ENCODE measurements around the gene GATB. TPM values are rescaled to one million over a fixed set of nuclear protein-coding genes. Genes with fewer than 3 reads are reported as not detected.
A peak's percentile ranks its signal among the peaks of the same experiment; 100 is the strongest.

GATB gene, protein sequence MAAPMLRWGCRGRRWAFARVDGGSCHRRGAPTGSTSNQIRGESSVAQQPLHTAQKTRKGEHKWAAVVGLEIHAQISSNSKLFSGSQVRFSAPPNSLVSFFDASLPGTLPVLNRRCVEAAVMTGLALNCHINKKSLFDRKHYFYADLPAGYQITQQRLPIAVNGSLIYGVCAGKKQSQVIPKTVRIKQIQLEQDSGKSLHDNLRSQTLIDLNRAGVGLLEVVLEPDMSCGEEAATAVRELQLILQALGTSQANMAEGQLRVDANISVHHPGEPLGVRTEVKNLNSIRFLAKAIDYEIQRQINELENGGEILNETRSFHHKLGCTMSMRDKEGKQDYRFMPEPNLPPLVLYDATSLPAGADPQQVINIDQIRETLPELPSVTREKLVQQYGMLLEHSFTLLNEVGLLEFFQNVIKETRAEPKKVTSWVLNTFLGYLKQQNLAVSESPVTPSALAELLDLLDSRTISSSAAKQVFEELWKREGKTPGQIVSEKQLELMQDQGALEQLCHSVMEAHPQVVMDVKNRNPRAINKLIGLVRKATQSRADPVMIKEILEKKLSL
- 10 to 100 TPM; 51.7 to 88.1 TPM for total RNA-seq
- long read RNA-seq, transcript GATB-201 (13 exons, 2,385 nt) = major isoform, 39 of 57 reads
- long read RNA-seq, partial matches to known transcripts = 10 of 57 reads
- long read RNA-seq, other reads (novel, unspliced or antisense) = 3 of 57 reads

- DNase-seq (peak; percentile 95), ATAC-seq (peak; percentile 100)
- intact Hi-C loops (cut with DNase I) = no loop called here
Observed at GRCh38 chr4:151760712-151761661, at the start of gene GATB. TSS of gene GATB (minus strand) at chr4:151761007. CDS start at chr4:151760982, 25 bp downstream.

DNA sequence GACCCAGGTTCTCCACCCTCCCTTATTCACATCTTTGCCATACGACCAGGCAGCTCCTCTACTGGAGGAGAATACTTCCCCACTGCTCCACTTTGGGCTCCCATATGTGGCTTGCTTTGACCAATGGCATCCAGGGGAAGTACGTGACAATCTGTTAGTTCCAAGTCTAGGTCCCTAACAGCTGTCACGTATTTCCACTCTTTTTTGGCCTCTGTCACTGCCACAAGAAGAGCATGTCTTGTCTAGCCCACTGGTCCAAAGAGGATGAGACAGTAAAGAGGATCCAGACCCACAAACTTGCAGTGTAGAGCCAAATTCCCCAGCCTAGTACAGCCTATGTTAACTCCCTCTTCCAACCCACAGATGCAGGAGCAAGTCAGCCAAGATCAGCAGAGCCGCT lies 49.7 kb upstream of the GATB start:
- intact Hi-C loops (cut with DNase I) = no loop called here
- no peak for DNase-seq
- no peak for ATAC-seq

GRCh38 chr4:151809716-151810115 lies 48.9 kb upstream of the GATB start:
- no peak for ATAC-seq
- intact Hi-C loops (cut with DNase I) = loop anchor here in 1 of 2 donors (5.0 kb wide), 1 partner anchor 148 kb away; no protein-coding TSS in a partner anchor
- DNase-seq = no peak

DNA sequence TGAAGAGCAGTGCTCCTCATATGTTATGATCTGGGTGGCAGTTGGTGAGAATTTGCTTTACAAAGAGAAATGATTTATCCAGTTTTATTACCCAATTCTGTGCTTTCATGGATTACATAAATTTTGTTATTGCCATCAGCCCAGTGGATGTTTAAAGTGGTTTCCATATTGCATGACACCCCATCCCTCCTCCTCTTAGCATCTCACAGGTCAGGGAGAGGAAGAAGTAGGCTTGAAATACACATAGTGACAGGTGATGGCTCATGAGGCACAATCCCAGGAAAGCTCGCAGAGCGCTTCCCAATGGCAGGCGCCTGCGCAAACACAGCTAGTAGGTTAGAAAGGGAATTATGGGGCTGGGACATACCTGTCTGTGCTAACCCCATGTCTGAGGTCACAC lies 47.7 kb upstream of the GATB start:
- no peak for ATAC-seq
- intact Hi-C loops (cut with DNase I) = loop anchor here in 1 of 2 donors (5.0 kb wide), 1 partner anchor 149 kb away; no protein-coding TSS in a partner anchor
- no peak for DNase-seq

DNA sequence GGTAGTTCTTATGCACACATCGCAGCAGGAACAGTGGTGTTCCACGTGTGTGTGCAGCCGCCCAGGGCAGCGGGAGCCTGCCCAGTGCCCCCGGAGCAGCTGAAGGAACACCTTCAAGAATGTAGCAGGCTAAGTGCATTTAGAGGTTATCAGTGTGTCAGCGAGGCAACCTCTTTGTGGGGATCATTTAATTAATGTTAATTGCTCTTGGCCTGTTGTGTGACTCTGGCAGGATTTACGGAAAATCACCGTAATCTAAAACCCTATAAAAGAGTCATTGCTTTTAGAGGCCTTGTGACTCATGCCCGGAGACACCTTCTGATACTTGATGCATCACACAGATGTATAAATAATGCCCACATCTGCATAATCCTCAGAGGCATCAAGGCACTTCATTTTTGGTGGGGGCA lies 47.3 kb upstream of the GATB start:
- intact Hi-C loops (cut with DNase I) = loop anchor here in 1 of 2 donors (5.0 kb wide), 1 partner anchor 149 kb away; no protein-coding TSS in a partner anchor
- ATAC-seq = peak in 1 of 2 donors; percentile 58
- no peak for DNase-seq

DNA sequence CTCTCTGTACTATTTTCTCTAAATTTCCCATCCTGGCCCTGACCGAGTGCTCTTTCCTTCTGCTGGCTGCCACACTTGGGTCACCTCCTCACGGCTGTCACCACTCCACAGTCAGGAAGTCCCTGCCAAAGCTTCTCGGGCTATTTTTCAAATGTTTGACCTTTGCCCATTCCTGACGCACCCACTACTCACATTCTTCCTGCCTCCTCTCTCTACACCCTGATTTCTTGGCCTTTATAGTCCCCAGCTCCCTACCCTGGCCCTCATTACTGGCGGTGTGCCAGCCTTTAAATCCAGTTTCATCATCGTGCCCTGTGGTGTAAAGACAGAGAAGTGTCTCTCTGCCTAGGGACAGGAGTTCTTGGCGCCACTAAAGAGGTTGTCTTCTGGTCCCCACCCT lies 46.4 kb upstream of the GATB start:
- DNase-seq (peak; percentile 57), ATAC-seq (peak; percentile 93)
- intact Hi-C loops (cut with DNase I) = loop anchor here in 1 of 2 donors (2.0 to 5.0 kb wide), 2 partner anchors 150 to 232 kb away; no protein-coding TSS in a partner anchor

DNA sequence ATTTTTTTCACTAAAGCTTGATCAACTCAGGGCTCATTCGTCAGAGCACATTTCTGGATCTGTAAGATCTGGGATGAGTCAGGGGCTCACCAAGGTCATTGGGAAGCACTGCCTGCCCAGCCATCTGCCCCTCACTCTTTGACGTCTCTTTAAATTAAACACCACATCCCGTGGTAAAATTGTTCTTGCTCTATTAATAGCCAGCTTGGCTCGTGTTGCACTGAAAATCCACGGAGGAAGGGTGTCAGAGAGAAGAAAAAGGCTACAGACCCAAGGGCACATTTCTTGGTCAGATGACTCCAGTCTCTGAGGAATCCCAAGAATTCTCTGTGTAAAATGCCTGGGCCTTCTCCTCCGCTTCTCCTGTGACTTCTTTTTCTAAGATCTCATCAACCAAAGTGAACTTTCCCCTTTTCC lies 45.7 kb upstream of the GATB start:
- DNase-seq = peak; percentile 30
- intact Hi-C loops (cut with DNase I) = loop anchor here in 1 of 2 donors (2.0 to 5.0 kb wide), 2 partner anchors 151 to 232 kb away; no protein-coding TSS in a partner anchor

DNA sequence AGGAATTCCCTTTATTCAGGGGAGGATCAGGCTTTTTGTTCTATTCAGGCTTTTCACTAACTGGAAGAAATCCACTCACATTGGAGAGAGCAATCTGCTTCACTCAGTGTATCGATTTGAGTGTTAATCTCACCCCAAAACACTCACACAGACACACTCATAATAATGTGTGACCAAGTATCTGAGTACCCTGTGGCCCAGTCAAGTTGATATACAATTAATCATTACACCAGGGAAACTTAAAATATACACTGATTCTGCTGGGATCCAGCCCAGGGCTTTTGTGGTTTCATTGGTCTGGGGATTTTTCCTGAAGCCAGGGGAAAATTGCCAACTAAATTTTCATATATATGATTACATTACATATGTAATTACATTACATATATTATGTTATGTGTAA lies 44.0 kb upstream of the GATB start:
- DNase-seq (no peak), ATAC-seq (no peak)
- intact Hi-C loops (cut with DNase I) = loop anchor here in 1 of 2 donors (5.0 kb wide), 1 partner anchor 152 kb away; no protein-coding TSS in a partner anchor

More for the DNA sequence above, 45.7 kb upstream of the GATB start:
- peak; percentile 77 to 79 for ATAC-seq

DNA sequence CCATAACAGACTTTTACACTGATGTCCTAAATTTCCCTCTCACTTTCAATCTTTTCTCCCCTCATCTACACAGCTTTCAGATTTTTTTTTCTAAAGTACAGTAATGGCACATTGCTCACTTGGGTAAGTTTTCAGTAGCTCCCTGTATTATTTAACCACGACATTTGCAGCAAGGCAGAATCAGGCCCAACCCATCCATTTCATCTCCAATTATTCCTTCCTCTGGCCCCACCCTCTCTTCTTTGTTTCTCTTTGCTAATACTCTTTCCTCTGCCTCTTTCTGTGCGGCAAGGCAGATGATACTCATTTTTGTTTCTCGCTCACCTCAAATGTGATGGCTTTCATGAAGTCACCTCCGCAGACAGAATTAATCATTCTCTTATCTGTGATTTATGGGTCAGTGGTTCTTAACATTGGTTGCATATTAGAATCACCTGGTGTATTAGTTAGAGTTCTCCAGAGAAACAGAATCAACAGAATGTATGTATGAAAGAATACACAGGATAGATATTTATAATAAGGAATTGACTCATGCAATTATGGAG lies 43.4 kb upstream of the GATB start:
- intact Hi-C loops (cut with DNase I) = no loop called here

DNA sequence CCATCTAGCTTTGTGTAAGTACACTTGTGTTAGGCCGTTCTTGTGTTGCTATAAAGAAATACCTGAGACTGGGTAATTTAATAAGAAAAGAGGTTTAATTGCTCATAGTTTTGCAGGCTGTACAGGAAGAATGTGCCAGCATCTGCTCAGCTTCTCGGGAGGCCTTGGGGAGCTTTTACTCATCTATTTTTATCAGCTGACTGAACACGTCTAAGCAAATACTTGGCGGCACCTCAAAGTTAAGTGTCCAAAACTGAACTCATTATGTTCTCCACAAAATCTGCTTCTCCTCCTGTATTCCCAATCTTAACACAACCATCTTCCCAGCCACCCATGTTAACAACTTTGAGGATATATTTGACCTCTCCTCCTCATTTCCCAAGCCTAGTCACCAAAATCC lies 42.4 kb upstream of the GATB start:
- intact Hi-C loops (cut with DNase I) = no loop called here
- ATAC-seq (no peak), DNase-seq (no peak)

More for the DNA sequence above, 43.4 kb upstream of the GATB start:
- DNase-seq (no peak), ATAC-seq (no peak)

DNA sequence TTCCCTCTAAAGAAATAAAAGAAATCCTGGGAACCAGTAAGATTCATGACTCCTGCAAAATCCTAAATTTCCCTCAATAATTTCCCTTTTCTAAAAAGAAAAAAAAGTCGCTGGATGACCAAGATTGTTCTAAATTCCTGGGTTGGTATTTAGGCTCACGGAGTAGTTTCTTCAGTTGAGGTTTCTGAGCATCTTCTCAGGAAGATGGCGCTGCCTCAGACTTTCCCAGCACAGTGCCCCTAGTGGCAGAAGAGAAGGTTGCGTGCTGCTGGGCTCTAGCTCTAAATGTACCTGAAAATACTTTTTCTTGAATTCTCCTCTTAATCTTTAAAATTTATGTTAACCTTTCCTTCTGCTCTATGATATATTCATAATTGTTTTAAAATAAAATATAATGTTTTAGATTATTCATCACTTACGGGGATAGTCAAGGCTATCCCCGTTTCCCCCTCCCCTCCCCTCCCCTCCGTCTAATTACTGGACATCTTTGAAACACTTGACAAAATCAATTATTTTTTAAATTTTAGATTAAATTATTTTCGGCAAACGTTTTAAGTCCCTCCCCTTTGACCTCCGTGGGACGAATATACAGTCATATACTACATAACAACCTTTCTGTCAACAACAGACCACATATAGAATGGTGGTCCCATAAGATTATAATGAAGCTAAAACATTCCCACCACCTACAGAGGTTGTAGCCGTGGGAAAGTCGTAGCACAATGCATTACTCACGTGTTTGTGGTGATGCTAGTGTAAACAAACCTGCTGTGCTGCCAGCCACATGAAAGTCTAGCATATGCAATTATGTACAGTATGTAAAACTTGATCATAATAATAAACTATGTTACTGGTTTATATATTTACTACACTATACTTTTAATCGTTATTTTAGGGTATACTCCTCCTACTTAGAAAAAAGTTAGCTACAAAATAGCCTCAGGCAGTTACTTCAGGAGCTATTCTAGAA lies 41.0 kb upstream of the GATB start:
- no peak for DNase-seq
- intact Hi-C loops (cut with DNase I) = no loop called here
- ATAC-seq = no peak

DNA sequence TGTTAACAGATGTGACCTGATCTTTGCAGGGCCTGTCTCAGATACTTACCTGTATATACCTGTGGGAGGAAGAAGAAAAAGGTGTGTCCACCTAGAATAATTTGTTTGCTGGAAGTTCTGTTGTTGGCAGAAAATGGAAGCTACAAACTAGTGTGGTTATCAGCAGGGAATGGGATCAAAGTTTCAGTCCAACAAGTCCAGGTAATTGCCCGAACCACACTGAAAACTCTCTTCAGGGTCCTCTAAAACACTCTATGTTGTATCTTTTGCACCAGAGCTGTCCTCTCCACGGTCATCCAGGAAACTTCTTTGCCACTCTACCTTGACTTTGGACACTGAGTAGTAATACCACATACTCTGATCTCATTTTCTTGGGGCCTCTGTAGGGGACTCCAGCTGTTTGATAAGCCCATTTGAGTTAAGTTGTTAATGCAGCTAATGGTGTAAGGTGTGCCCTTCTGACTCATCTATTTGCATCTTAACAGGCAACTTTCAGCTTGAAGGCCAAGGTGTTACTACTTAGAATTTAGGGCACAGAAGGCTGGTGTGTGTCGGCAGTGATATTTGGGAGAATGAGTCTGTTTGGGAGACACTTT lies 38.7 kb upstream of the GATB start:
- ATAC-seq (no peak), DNase-seq (no peak)
- intact Hi-C loops (cut with DNase I) = no loop called here

GRCh38 chr4:151798678-151799416 lies 38.0 kb upstream of the GATB start:
- intact Hi-C loops (cut with DNase I) = no loop called here
- DNase-seq = no peak
- ATAC-seq = peak; percentile 62 to 87

- intact Hi-C loops (cut with DNase I) = no loop called here
- ATAC-seq (no peak), DNase-seq (no peak)
Observed at GRCh38 chr4:151797853-151798252, 37.0 kb upstream of the GATB start.

DNA sequence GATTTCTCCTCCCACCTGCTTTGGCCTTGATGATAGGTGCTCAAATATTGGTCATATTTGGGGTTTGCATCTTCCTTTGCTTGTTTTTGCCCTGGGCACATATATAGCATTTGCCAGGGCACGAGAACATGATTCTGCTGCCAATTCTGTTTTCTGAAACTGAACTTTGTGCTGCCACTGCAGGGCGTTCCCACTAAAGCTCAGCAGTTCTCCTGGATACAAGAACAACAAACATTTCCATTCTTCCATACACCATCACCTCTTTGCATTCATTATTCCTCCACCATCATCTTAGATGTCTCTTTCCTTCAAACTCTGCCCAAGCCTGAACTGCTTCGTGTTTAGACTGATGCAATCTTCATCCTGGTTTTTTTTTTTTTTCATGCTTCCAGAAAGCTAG lies 36.3 kb upstream of the GATB start:
- DNase-seq = no peak
- intact Hi-C loops (cut with DNase I) = no loop called here
- peak in 1 of 2 donors; percentile 50 for ATAC-seq

GRCh38 chr4:151796106-151796505 lies 35.3 kb upstream of the GATB start:
- intact Hi-C loops (cut with DNase I) = no loop called here
- no peak for DNase-seq
- no peak for ATAC-seq
